ENCODE measurements around the gene TRAPPC2L.

TRAPPC2L gene

GRCh38 chr16:88839745-88840599 lies 17.0 kb upstream of the TRAPPC2L start:
- no peak for DNase-seq (ENCODE audit: low spot score)

DNA sequence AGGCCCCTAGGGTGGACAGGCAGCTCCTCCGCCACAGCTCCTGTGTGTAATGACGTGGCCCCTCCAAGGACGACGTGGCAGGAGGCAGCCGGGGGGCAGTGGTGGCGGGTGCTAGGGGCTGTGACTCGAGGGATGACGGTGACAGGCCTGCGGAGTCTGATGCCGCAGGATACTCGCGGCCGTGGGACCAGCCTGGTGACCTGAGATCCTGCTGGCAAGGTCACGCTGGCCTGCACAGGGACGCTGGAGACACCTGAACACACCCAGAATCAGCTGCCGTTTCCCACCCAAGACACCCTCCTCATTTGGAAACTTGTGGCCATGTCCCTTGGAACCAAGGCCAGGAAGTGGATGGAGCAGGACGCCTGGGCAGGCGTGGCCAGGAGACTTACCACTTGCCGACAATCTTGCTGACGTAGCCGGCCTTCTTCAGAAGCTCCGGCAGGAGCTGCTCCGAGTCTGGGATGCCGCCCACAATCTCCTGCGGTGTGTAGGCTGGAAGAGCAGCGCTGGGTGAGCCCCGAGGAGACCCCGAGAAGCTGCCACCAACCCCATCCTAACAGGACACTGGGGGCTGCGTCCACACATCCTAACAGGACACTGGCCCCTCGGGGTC lies 16.2 kb upstream of the TRAPPC2L start:
- DNase-seq (ENCODE audit: low spot score) = no peak

- no peak for DNase-seq (ENCODE audit: low spot score)
Observed at GRCh38 chr16:88841521-88842307, 15.2 kb upstream of the TRAPPC2L start.

- no peak for DNase-seq (ENCODE audit: low spot score)
Observed at GRCh38 chr16:88842308-88842756, 14.6 kb upstream of the TRAPPC2L start.

DNA sequence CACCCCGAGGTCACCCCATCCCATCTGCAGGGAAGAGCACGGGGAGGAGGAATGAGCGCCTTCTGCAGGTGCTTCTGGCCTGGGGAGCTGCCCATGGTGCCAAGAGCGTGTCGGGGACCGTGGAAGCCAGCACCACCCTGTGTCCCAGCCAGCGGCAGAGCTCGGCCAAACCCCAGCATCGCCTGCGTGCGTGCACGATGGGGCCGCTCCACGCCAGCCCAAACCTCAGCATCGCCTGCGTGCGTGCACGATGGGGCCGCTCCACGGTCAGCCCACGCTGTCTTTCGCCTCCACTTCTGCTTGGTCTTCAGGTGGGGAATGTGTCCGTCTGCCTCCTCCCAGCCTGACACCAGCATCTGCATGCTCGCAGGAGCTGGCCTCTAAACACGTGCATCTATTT lies 14.1 kb upstream of the TRAPPC2L start:
- no peak for DNase-seq (ENCODE audit: low spot score)

DNA sequence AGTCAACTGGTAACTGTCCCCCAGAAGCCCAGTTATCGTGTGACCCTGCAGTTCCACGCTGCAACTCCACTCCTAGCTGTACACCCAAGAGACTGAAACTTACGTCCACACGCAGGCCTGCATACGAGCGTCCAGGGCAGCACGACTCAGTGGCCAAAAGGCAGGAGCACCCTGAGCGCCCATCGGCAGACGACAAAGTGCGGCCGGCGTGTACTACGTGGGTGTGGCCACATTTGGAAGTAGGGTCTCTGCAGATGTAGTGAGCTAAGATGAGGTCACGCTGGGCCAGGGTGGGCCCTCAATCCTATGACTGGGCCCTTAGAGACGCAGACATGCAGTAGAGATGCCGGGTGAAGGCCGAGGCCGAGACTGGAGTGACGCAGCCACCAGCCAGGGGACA lies 13.7 kb upstream of the TRAPPC2L start:
- no peak for DNase-seq (ENCODE audit: low spot score)

- DNase-seq (ENCODE audit: low spot score) = no peak
Observed at GRCh38 chr16:88844419-88845036, 12.4 kb upstream of the TRAPPC2L start.

GRCh38 chr16:88846088-88846487 lies 10.8 kb upstream of the TRAPPC2L start:
- DNase-seq (ENCODE audit: low spot score) = no peak

GRCh38 chr16:88847654-88848053 lies 9.3 kb upstream of the TRAPPC2L start:
- no peak for DNase-seq (ENCODE audit: low spot score)

DNA sequence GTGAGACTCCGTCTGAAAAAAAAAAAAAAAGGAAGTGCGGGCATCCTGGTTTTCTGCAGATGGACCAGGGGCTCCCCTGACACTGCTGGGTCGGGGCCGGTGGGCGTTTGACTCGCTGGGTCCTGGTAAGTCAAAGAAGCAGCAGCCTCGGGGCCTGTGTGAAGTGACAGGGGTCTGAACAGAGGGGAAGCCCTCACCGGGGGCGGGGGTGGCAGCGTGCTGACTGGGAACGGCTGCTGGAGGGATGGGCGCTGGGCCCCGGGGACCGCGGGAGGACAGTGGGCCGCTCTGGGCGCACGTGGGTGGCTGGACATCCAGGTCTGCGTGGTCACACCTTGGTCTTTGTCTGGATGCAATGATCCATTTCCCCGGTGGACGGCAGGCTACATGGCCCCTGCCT lies 8.4 kb upstream of the TRAPPC2L start:
- no peak for DNase-seq (ENCODE audit: low spot score)

DNA sequence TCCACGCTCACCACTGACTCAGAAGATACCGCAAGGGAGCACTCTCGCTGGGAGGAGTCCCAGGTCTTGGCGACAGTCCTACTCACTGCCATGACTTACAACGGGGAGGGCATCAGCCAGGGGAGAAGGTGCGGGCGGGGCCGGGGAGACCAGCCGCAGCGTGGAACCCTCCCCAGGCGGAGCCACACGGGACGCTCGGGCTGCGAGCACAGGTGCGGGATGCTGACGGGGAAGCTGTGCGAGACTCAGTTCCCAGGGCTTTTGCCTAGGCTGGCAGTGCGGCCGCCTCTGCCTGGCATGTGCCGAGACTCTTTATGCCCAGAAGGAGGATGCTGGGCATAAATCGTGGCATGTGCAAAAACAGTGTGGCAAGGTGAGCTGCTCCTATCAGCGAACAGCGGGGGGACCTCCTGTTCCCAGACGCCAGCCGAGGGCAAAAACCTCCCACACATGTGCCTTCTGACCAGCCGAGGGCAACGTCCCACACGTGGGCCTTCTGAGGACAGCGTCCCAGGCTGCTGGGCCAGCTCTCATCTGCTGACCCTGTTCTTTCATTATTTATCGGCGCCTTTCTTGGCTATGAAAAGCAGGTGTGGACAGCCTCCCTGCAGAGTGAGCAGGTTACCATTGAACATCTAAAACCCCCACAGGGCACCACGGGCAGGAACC lies 6.3 kb upstream of the TRAPPC2L start:
- DNase-seq (ENCODE audit: low spot score) = no peak

DNA sequence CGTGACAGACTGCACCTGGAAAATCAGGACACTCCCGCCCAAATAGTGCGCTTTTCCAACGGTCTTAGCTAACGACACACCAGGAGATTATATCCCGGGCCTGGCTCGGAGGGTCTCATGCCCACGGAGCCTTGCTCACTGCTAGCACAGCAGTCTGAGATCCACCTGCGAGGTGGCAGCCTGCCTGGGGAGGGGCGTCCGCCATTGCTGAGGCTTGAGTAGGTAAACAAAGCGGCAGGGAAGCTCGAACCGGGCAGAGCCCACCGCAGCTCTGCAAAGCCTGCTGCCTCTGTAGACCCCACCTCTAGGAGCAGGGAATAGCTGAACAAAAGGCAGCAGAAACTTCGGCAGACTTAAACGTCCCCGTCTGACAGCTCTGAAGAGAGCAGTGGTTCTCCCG lies 5.3 kb upstream of the TRAPPC2L start:
- DNase-seq (ENCODE audit: low spot score) = no peak

DNA sequence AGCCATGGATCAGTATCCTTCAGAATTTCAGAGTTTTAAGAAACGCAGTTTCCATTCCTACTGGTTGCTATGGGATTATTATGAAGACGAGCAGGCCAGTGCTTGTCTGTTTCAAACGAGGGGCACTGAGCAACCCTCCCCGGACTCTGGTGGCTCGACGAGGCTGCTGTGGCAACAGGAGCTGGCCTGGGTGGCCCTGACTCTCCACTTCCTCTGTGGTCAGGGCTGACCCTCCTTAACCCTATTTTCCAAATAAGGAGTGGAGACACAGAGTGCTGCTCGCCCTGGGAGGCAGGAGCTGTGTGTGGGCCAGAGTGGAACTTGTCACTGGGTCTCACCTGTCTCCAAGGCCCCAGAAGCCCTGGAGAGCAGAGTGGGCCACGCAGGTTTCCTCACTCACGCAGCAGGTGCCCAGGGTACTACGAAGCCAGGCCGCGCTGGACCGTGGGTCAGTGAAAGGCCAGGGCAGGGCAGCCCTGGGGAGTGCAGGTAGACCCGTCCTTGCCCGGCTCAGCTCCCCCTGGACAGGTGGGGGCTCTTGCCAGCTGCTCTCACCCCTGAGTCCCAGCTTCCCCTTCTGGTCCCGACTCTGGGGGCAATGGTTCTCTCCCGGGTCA lies 3.5 kb upstream of the TRAPPC2L start:
- DNase-seq (ENCODE audit: low spot score) = no peak

DNA sequence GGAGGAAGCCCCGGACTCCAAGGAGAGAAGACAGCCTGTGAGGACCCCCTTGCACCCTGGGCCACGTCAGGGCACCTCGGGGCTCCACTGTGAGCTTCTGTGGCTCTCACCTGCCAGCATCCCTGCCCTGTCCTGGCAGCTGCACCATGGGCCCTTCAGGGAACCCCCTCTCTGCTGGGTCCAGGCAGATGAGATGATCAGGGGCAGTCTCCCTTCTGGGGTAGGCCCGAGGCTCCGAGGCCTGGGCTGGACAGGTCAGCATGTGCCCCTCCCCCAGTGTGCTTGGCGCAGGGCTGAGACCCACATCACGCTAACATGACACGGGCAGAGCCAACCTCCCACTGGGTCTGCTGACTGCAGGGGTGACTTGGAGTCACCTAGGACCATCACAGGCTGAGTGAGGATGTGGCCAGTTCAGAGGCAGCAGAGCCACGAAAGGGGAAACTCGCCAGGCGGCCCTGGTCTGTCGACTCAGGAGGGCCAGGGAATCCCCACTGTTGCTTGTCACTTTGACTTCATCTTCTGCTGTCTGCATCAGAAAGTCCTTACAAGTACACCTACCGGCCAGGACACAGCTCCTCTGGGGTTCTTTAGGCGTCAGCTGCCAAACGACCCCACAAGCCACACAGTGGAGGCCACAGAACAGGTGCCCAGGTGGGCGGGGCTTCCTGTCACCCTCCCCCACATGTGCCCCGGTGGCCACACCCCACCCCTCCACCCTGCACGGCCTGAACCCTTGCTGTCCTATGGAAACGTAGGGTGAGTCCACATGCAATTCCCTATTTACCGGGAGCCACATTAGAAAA lies 2.4 kb upstream of the TRAPPC2L start:
- no peak for DNase-seq (ENCODE audit: low spot score)

- no peak for DNase-seq (ENCODE audit: low spot score)
Observed at GRCh38 chr16:88855176-88855575, 1.8 kb upstream of the TRAPPC2L start.

- no peak for DNase-seq (ENCODE audit: low spot score)
Observed at GRCh38 chr16:88855736-88856121, 1.2 kb upstream of the TRAPPC2L start.

- no peak for DNase-seq (ENCODE audit: low spot score)
Observed at GRCh38 chr16:88856122-88856827, 652 bp upstream of the TRAPPC2L start.

DNA sequence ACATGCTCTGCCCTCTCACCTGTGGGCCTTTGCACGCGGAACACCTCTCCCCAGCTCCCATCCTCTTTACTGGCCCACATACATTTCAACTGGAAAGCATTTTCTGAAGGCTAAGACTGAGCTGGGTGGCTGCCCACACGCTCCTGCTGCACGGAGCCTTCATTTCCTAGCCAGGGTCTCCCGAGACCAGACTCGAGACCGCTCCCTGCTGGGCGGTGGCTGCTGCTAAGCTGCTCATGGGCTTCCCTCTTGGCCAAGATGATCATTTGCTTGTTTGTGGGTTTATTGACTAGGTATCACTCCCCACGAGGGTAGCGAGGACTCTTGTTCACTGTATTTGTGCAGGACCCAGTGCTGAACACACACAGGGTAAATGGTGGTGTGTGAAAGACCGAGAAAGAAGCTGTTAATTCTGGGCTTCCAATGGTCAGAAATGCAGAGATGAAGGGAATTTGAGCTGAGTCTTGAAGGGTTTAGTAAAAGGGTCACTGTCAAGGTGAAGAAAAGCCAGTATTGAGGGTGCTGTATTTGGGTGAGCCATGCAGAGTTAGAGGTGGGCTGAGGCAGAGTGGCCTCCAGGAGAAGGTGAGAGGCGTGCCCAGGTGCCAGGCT lies 907 bp downstream of the TRAPPC2L start:
- DNase-seq (ENCODE audit: low spot score) = peak; percentile 85

GRCh38 chr16:88859381-88860091 lies 2.6 kb downstream of the TRAPPC2L start:
- no peak for DNase-seq (ENCODE audit: low spot score)

All from globus pallidus (tissue), 1 donor.